GM23248 (cell line): ENCODE measurements around the gene SRRM5. TPM values are rescaled to one million over a fixed set of nuclear protein-coding genes. Genes with fewer than 3 reads are reported as not detected.

ENCODE experiments used
- DNase-seq: peaks from one replicate; pipeline ENCODE4 v3.0.0-alpha.2; 2015
- H2AFZ ChIP-seq: fragments of 200-600 bp; sonication (generic); 2 replicates; pipeline ENCODE4 v1.6.1; 2016; ENCODE audit warnings: antibody characterized with exemption
- H3F3A ChIP-seq: fragments of 200-600 bp; sonication (generic); 2 replicates; pipeline ENCODE4 v1.6.1; 2016; ENCODE audit warnings: mild to moderate bottlenecking, antibody characterized with exemption, mixed run types; ENCODE audit not compliant: insufficient read depth
- H3K27ac ChIP-seq: fragments of 200-600 bp; sonication (generic); 2 replicates; pipeline ENCODE4 v1.5.1; 2016; ENCODE audit warnings: mild to moderate bottlenecking
- H3K27me3 ChIP-seq: fragments of 200-600 bp; sonication (generic); replicated peaks from 2 replicates; pipeline ENCODE4 v1.6.1; 2016; ENCODE audit warnings: mild to moderate bottlenecking; ENCODE audit not compliant: insufficient read depth
- H3K36me3 ChIP-seq: fragments of 200-600 bp; sonication (generic); 2 replicates; pipeline ENCODE4 v1.6.1; 2016; ENCODE audit warnings: low read depth, mild to moderate bottlenecking
- H3K4me1 ChIP-seq: fragments of 200-600 bp; sonication (generic); 2 replicates; pipeline ENCODE4 v1.6.1; 2016; ENCODE audit warnings: mild to moderate bottlenecking; ENCODE audit not compliant: insufficient read depth
- H3K4me2 ChIP-seq: fragments of 200-600 bp; sonication (generic); one replicate; pipeline ENCODE4 v1.6.1; 2016; ENCODE audit warnings: mild to moderate bottlenecking; ENCODE audit not compliant: unreplicated experiment
- H3K4me3 ChIP-seq: fragments of 200-600 bp; sonication (generic); 2 replicates; pipeline ENCODE4 v1.5.1; 2016; ENCODE audit warnings: mild to moderate bottlenecking
- H3K79me2 ChIP-seq: fragments of 200-600 bp; sonication (generic); 2 replicates; pipeline ENCODE4 v1.6.1; 2016; ENCODE audit warnings: mild to moderate bottlenecking; ENCODE audit not compliant: insufficient read depth
- H3K9ac ChIP-seq: fragments of 200-600 bp; sonication (generic); 2 replicates; pipeline ENCODE4 v1.6.1; 2016; ENCODE audit warnings: mild to moderate bottlenecking
- H3K9me2 ChIP-seq: fragments of 200-600 bp; sonication (generic); 2 replicates; pipeline ENCODE4 v1.6.1; 2016; ENCODE audit warnings: mixed run types, mild to moderate bottlenecking, moderate library complexity; ENCODE audit not compliant: insufficient read depth
- H3K9me3 ChIP-seq: fragments of 200-600 bp; sonication (generic); one replicate; pipeline ENCODE4 v1.6.1; 2017; ENCODE audit warnings: low read depth
- H4K20me1 ChIP-seq: fragments of 200-600 bp; sonication (generic); 2 replicates; pipeline ENCODE4 v1.6.0; 2016; ENCODE audit not compliant: insufficient read depth
- EZH2 ChIP-seq: fragments of 200-600 bp; sonication (generic); IDR thresholded peaks from 2 replicates; pipeline ENCODE4 v1.6.1; 2018; ENCODE audit warnings: antibody characterized with exemption, mild to moderate bottlenecking; ENCODE audit not compliant: insufficient read depth, poor library complexity, severe bottlenecking
- EZH2phosphoT487 ChIP-seq: fragments of 200-600 bp; sonication (generic); IDR thresholded peaks from 2 replicates; pipeline ENCODE4 v1.6.1; 2018; ENCODE audit warnings: antibody characterized with exemption, moderate library complexity, mild to moderate bottlenecking, low read depth; ENCODE audit not compliant: insufficient read depth
- WGBS, 2 experiments: methylation state at CpG; one replicate each; pipeline ENCODE4 v1.1.6; 2015 to 2017; ENCODE audit warnings: low lambda C conversion rate in 2 of 2, low coverage in 1 of 2; ENCODE audit errors: missing lambda C conversion rate in 2 of 2; 5-methylcytosine and 5-hydroxymethylcytosine counted together
- in situ Hi-C: fragments of 300-500 bp; cut with MboI; formaldehyde crosslinking; loops from 2 replicates; pipeline ENCODE4 v1.15.0; 2020
- polyA plus RNA-seq: library from polyadenylated mRNA; unstranded; fragments of >200 nt; fragmentation: Nextera tagmentation; extraction: Ambion mirVana; gene quantifications from 2 replicates; pipeline ENCODE4 v1.2.1, GENCODE V29; 2016
- total RNA-seq: library from RNA; depleted of rRNA; stranded (reverse); fragments of >200 nt; shearing (Covaris generic); gene quantifications from 2 replicates; pipeline ENCODE4 v1.2.3, GENCODE V29; 2014

The SRRM5 gene
- total and polyA plus RNA-seq, 2 experiments from 2014 or later, result not detected

GRCh38 chr19:43605875-43606568 lies 5.9 kb upstream of the SRRM5 start:
- in situ Hi-C loops, result no loop called here
- Histone ChIP-seq H3K27ac (no peak overlapping the region), H3K36me3 (peaks cover 4% of the 10 kb centered on the region; the same call in 1 of the 2 replicates), H3K9me3 (no peaks in the 10 kb centered on the region), H3K79me2 (peaks cover 9% of the 10 kb centered on the region; the same call in 1 of the 2 replicates), H3K4me1 (no peaks in the 10 kb centered on the region), H3K9me2 (no peaks in the 10 kb centered on the region), H3K27me3 (no peaks in the 10 kb centered on the region), H4K20me1 (no peaks in the 10 kb centered on the region), H3K9ac (no peak overlapping the region), H2AFZ (no peak overlapping the region), H3K4me3 (no peak overlapping the region), H3K4me2 (no peak overlapping the region), H3F3A (no peaks in the 10 kb centered on the region)
- 79 to 82% methylated on average over 7 of the region's 7 CpGs for WGBS, 2 experiments
- DNase-seq, result no peak
- TF ChIP-seq EZH2phosphoT487 (no peak), EZH2 (no peak)

- H3K36me3 ChIP-seq, result peaks cover 3% of the 10 kb centered on the region; the same call in 1 of the 2 replicates
- no peak overlapping the region for H3K9ac ChIP-seq
- H3K4me2 ChIP-seq, result no peak overlapping the region
- peaks cover 16% of the 10 kb centered on the region for H3K79me2 ChIP-seq
- H3K9me2 ChIP-seq, result no peaks in the 10 kb centered on the region
- no peak overlapping the region for H2AFZ ChIP-seq
- DNase-seq, result no peak
- WGBS, 2 experiments, result 92 to 96% methylated on average over 7 of the region's 7 CpGs
- no peak overlapping the region for H3K27ac ChIP-seq
- no peak overlapping the region for H3K4me3 ChIP-seq
- H3K27me3 ChIP-seq, result no peaks in the 10 kb centered on the region
- no peaks in the 10 kb centered on the region for H3K9me3 ChIP-seq
- TF ChIP-seq EZH2, result no peak
- no peak for TF ChIP-seq EZH2phosphoT487
- no peaks in the 10 kb centered on the region for H3F3A ChIP-seq
- H3K4me1 ChIP-seq, result no peaks in the 10 kb centered on the region
- in situ Hi-C loops, result no loop called here
- H4K20me1 ChIP-seq, result no peaks in the 10 kb centered on the region
Measured at GRCh38 chr19:43606569-43607229, 5.2 kb upstream of the SRRM5 start.

GRCh38 chr19:43607238-43608205 lies 4.4 kb upstream of the SRRM5 start:
- no peak for TF ChIP-seq EZH2
- TF ChIP-seq EZH2phosphoT487, result no peak
- no peaks in the 10 kb centered on the region for H3F3A ChIP-seq
- H2AFZ ChIP-seq, result no peak overlapping the region
- H3K4me1 ChIP-seq, result no peaks in the 10 kb centered on the region
- in situ Hi-C loops, result no loop called here
- no peak overlapping the region for H3K4me2 ChIP-seq
- H3K9ac ChIP-seq, result no peak overlapping the region
- no peaks in the 10 kb centered on the region for H4K20me1 ChIP-seq
- peaks cover 22% of the 10 kb centered on the region for H3K79me2 ChIP-seq
- 87 to 88% methylated on average over 10 to 28 of the region's 28 CpGs for WGBS, 2 experiments
- H3K4me3 ChIP-seq, result no peak overlapping the region
- no peaks in the 10 kb centered on the region for H3K9me2 ChIP-seq
- no peak overlapping the region for H3K27ac ChIP-seq
- DNase-seq, result no peak
- H3K27me3 ChIP-seq, result no peaks in the 10 kb centered on the region
- no peaks in the 10 kb centered on the region for H3K9me3 ChIP-seq
- H3K36me3 ChIP-seq, result 0 out of 2 replicates have a peak, but pooled peaks cover 3% of the 10 kb centered on the region

GRCh38 chr19:43609872-43610271 lies 2.0 kb upstream of the SRRM5 start:
- H3K4me3 ChIP-seq, result no peak overlapping the region
- in situ Hi-C loops, result no loop called here
- no peak for TF ChIP-seq EZH2
- TF ChIP-seq EZH2phosphoT487, result no peak
- peaks cover 34% of the 10 kb centered on the region for H3K79me2 ChIP-seq
- no peaks in the 10 kb centered on the region for H3K4me1 ChIP-seq
- DNase-seq, result no peak
- no peak overlapping the region for H3K4me2 ChIP-seq
- H3K36me3 ChIP-seq, result 0 out of 2 replicates have a peak, but pooled peaks cover 3% of the 10 kb centered on the region
- H4K20me1 ChIP-seq, result no peaks in the 10 kb centered on the region
- H3K27ac ChIP-seq, result no peak overlapping the region
- H3K27me3 ChIP-seq, result no peaks in the 10 kb centered on the region
- no peaks in the 10 kb centered on the region for H3F3A ChIP-seq
- no peak overlapping the region for H3K9ac ChIP-seq
- no peaks in the 10 kb centered on the region for H3K9me3 ChIP-seq
- WGBS, 2 experiments, result 77 to 80% methylated on average over 7 of the region's 7 CpGs
- H2AFZ ChIP-seq, result no peak overlapping the region
- H3K9me2 ChIP-seq, result no peaks in the 10 kb centered on the region
